ENCODE data around the gene S1PR5.

Gene S1PR5

DNA sequence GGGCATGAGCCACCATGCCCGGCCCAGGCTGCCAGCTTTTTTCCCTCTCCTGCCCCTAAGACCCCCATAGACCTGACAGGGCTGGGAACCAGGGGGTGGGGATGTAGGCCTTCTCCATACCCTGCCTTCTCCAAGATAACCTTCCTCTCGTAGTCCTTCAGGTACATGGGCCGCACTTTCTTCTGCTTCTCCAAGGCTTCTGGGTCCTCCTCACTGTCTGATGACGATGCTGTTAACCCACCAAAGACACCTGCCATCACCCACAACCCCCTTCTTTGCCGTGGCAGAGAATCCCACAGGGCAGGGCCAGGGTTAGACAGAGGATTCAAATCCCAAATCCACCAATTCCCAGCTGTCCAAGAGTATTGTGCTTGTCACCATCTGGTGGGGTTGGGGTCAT is 45.4 kb upstream of the S1PR5 start:
- ATAC-seq: no peak
- TF ChIP-seq GLIS3 (CRISPR knock-in tag; IDR thresholded peaks at IDR 0.05) (no peak), TOX (CRISPR knock-in tag; IDR thresholded peaks at IDR 0.05; ENCODE audit: borderline replicate concordance) (no peak), BACH2 (CRISPR knock-in tag; IDR thresholded peaks at IDR 0.05; ENCODE audit: borderline replicate concordance) (no peak), ZC3H10 (CRISPR knock-in tag; IDR thresholded peaks at IDR 0.05) (no peak), TCF4 (CRISPR knock-in tag; IDR thresholded peaks at IDR 0.05; ENCODE audit: borderline replicate concordance) (no peak), PPARA (CRISPR knock-in tag; IDR thresholded peaks at IDR 0.05; ENCODE audit: borderline replicate concordance) (no peak), ESRRG (CRISPR knock-in tag; IDR thresholded peaks at IDR 0.05) (no peak), OSR1 (CRISPR knock-in tag; IDR thresholded peaks at IDR 0.05) (no peak)

- no peak for ATAC-seq
- no peak for TF ChIP-seq CREB5 (CRISPR knock-in tag; IDR thresholded peaks at IDR 0.05; ENCODE audit: low read depth)
Observed at GRCh38 chr19:10560154-10560553, 42.9 kb upstream of the S1PR5 start.

DNA sequence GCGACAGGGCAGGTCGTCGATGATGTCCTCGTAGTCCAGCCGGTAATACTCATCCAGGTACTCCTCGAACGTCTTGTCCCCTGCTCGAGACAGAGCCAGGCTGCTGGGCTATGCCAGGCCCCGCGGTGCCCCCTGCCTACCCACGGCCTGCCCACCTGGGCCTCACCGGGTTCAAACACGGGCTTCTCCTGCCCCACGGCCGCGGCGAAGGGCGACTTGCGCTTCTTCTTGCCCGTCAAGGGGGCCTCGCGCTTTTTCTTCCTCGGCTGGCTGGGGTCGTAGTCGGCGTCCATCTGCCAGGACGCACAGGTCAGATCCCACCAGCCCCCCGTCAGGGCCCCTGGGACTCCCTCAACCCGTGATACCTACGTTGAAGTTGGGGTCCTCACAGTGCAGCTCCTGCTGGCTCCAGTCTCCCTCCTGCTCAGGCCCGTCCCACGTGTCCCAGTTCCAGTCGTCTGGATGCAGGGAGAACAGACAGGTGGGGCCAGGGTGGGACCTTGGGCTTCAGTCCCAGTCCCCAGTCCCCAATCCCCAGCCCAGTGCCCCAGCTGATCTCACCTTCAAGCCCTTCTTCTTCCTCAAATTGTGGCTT is 40.5 kb upstream of the S1PR5 start:
- no peak for TF ChIP-seq SNAI2 (CRISPR knock-in tag; IDR thresholded peaks at IDR 0.05)
- TF ChIP-seq TOX (CRISPR knock-in tag; IDR thresholded peaks at IDR 0.05; ENCODE audit: borderline replicate concordance): no peak
- TF ChIP-seq TCF4 (CRISPR knock-in tag; IDR thresholded peaks at IDR 0.05; ENCODE audit: borderline replicate concordance): no peak
- no peak for TF ChIP-seq ZC3H10 (CRISPR knock-in tag; IDR thresholded peaks at IDR 0.05)
- TF ChIP-seq, protein P1, sequence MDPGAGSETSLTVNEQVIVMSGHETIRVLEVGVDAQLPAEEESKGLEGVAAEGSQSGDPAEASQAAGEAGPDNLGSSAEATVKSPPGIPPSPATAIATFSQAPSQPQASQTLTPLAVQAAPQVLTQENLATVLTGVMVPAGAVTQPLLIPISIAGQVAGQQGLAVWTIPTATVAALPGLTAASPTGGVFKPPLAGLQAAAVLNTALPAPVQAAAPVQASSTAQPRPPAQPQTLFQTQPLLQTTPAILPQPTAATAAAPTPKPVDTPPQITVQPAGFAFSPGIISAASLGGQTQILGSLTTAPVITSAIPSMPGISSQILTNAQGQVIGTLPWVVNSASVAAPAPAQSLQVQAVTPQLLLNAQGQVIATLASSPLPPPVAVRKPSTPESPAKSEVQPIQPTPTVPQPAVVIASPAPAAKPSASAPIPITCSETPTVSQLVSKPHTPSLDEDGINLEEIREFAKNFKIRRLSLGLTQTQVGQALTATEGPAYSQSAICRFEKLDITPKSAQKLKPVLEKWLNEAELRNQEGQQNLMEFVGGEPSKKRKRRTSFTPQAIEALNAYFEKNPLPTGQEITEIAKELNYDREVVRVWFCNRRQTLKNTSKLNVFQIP (CRISPR knock-in tag; IDR thresholded peaks at IDR 0.05; ENCODE audit: borderline replicate concordance, low read depth): no peak
- no peak for TF ChIP-seq ZNF8 (CRISPR knock-in tag; IDR thresholded peaks at IDR 0.05)
- no peak for TF ChIP-seq CSRNP3 (CRISPR knock-in tag; IDR thresholded peaks at IDR 0.05)
- TF ChIP-seq BACH2 (CRISPR knock-in tag; IDR thresholded peaks at IDR 0.05; ENCODE audit: borderline replicate concordance): no peak
- no peak for TF ChIP-seq ISL1 (CRISPR knock-in tag; IDR thresholded peaks at IDR 0.05)
- TF ChIP-seq ZNF565 (CRISPR knock-in tag; conservative IDR thresholded peaks at IDR 0.05; ENCODE audit: low read depth): no peak
- TF ChIP-seq ESRRG (CRISPR knock-in tag; IDR thresholded peaks at IDR 0.05): no peak
- no peak for TF ChIP-seq ZNF70 (CRISPR knock-in tag; IDR thresholded peaks at IDR 0.05)
- no peak for TF ChIP-seq CSDC2 (CRISPR knock-in tag; IDR thresholded peaks at IDR 0.05)
- TF ChIP-seq CREB5 (CRISPR knock-in tag; IDR thresholded peaks at IDR 0.05; ENCODE audit: low read depth): no peak
- TF ChIP-seq PPARA (CRISPR knock-in tag; IDR thresholded peaks at IDR 0.05; ENCODE audit: borderline replicate concordance): no peak
- TF ChIP-seq ZFP30 (CRISPR knock-in tag; IDR thresholded peaks at IDR 0.05): no peak
- TF ChIP-seq OSR1 (CRISPR knock-in tag; IDR thresholded peaks at IDR 0.05): no peak
- no peak for ATAC-seq

DNA sequence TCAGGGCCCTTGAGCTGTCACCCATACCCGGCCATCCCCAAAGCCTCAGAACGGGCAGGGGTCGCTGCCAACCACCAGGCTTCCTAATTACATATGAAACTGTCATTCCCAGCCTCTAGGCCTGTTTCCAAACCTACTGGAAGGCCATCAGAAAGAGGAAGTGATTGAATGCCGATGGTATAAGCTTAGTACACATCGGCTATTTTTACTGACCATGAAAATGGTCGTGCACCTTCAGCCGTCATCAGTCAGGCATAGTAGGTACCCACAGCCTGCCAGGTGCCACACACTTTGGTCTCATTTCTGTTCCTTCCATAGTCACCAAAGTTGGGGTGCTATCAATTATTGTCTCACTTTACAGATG is 38.3 kb upstream of the S1PR5 start:
- TF ChIP-seq, protein P1 (CRISPR knock-in tag; IDR thresholded peaks at IDR 0.05; ENCODE audit: borderline replicate concordance, low read depth): no peak
- TF ChIP-seq ZFP30 (CRISPR knock-in tag; IDR thresholded peaks at IDR 0.05) (no peak), TSHZ2 (CRISPR knock-in tag; IDR thresholded peaks at IDR 0.05) (no peak), ZFP3 (CRISPR knock-in tag; IDR thresholded peaks at IDR 0.05) (no peak), BACH2 (CRISPR knock-in tag; IDR thresholded peaks at IDR 0.05; ENCODE audit: borderline replicate concordance) (no peak), PPARA (CRISPR knock-in tag; IDR thresholded peaks at IDR 0.05; ENCODE audit: borderline replicate concordance) (no peak), ZNF70 (CRISPR knock-in tag; IDR thresholded peaks at IDR 0.05) (no peak), OSR1 (CRISPR knock-in tag; IDR thresholded peaks at IDR 0.05) (no peak), TCF4 (CRISPR knock-in tag; IDR thresholded peaks at IDR 0.05; ENCODE audit: borderline replicate concordance) (no peak), ZNF565 (CRISPR knock-in tag; conservative IDR thresholded peaks at IDR 0.05; ENCODE audit: low read depth) (no peak), TOX (CRISPR knock-in tag; IDR thresholded peaks at IDR 0.05; ENCODE audit: borderline replicate concordance) (no peak)
- TF ChIP-seq, protein P2, sequence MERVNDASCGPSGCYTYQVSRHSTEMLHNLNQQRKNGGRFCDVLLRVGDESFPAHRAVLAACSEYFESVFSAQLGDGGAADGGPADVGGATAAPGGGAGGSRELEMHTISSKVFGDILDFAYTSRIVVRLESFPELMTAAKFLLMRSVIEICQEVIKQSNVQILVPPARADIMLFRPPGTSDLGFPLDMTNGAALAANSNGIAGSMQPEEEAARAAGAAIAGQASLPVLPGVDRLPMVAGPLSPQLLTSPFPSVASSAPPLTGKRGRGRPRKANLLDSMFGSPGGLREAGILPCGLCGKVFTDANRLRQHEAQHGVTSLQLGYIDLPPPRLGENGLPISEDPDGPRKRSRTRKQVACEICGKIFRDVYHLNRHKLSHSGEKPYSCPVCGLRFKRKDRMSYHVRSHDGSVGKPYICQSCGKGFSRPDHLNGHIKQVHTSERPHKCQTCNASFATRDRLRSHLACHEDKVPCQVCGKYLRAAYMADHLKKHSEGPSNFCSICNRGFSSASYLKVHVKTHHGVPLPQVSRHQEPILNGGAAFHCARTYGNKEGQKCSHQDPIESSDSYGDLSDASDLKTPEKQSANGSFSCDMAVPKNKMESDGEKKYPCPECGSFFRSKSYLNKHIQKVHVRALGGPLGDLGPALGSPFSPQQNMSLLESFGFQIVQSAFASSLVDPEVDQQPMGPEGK (CRISPR knock-in tag; IDR thresholded peaks at IDR 0.05; ENCODE audit: borderline replicate concordance): no peak
- ATAC-seq: no peak
